Activated CD4-positive, alpha-beta T cell treated with anti-CD3 and anti-CD28 coated beads, Interleukin-2, amount 10 ng/mL, durations not matched to agents 24 days and 14 days (primary cell): ENCODE data around the gene UFM1. TPM values are rescaled to one million over a fixed set of nuclear protein-coding genes. Genes with fewer than 3 reads are reported as not detected.
"Not testable (repeated sequence)": the region's sequence is repeated elsewhere in the genome, so short reads cannot be mapped to it uniquely, and the experiment has no call there.

Experiments used
- DNase-seq: peaks from one replicate; pipeline ENCODE4 v3.0.0; 2022
- H3K27ac Mint-ChIP-seq: one replicate; pipeline ENCODE4 v1.8.0; 2022; ENCODE audit warnings: mild to moderate bottlenecking, mixed read lengths
- H3K27me3 Mint-ChIP-seq: one replicate; pipeline ENCODE4 v1.8.0; 2022; ENCODE audit warnings: mixed read lengths
- H3K36me3 Mint-ChIP-seq: one replicate; pipeline ENCODE4 v1.8.0; 2022; ENCODE audit warnings: low read depth, mild to moderate bottlenecking, mixed read lengths
- H3K4me1 Mint-ChIP-seq: one replicate; pipeline ENCODE4 v1.8.0; 2021; ENCODE audit warnings: mixed read lengths
- H3K4me3 Mint-ChIP-seq: one replicate; pipeline ENCODE4 v1.8.0; 2022; ENCODE audit warnings: mild to moderate bottlenecking, moderate library complexity, mixed read lengths
- H3K9me3 Mint-ChIP-seq: one replicate; pipeline ENCODE4 v1.8.0; 2021; ENCODE audit warnings: mixed read lengths
- intact Hi-C: fragments of 100-400 bp; cut with micrococcal nuclease; formaldehyde crosslinking; loops from one replicate; pipeline ENCODE4 v1.15.1; 2023
- total RNA-seq: library from RNA; stranded (reverse); gene quantifications from 2 replicates; pipeline ENCODE4 v1.2.3, GENCODE V29; 2022

Gene UFM1
- total RNA-seq, result 63.5 and 69.4 TPM in 2 replicates

GRCh38 chr13:38349390-38350113 is at the start of gene UFM1:
Gene UFM1 (plus strand): TSS chr13:38349851. CDS start chr13:38349920, 69 bp downstream.
- no peaks in the 10 kb centered on the region for H3K27me3 Mint-ChIP-seq
- peak within 1 kb of the TSS; percentile 99 for H3K27ac Mint-ChIP-seq
- intact Hi-C loops, result loop anchor here (1.0 to 10.0 kb wide), 8 partner anchors 688 to 2002 kb away; partner anchors contain the start of genes CCNA1, EXOSC8, LHFPL6 and NHLRC3
- peak within 1 kb of the TSS; percentile 99 for H3K4me3 Mint-ChIP-seq
- DNase-seq, result peak; percentile 95
- peaks cover 34% of the 10 kb centered on the region for H3K4me1 Mint-ChIP-seq
- H3K9me3 Mint-ChIP-seq, result no peaks in the 10 kb centered on the region
- H3K36me3 Mint-ChIP-seq, result peaks cover 34% of the 10 kb centered on the region

GRCh38 chr13:38301236-38301635 is 48.4 kb upstream of the UFM1 start:
- Mint-ChIP-seq H3K27me3 (peaks cover 2% of the 10 kb centered on the region), H3K4me3 (no peak overlapping the region), H3K9me3 (no peaks in the 10 kb centered on the region), H3K4me1 (no peaks in the 10 kb centered on the region), H3K27ac (no peak overlapping the region), H3K36me3 (no peaks in the 10 kb centered on the region)
- no peak for DNase-seq
- intact Hi-C loops, result no loop called here

- Mint-ChIP-seq H3K4me3 (no peak overlapping the region), H3K27me3 (no peaks in the 10 kb centered on the region), H3K4me1 (no peaks in the 10 kb centered on the region), H3K36me3 (no peaks in the 10 kb centered on the region), H3K27ac (no peak overlapping the region), H3K9me3 (no peaks in the 10 kb centered on the region)
- intact Hi-C loops, result no loop called here
- DNase-seq, result no peak
Observed at GRCh38 chr13:38303816-38304320, 45.8 kb upstream of the UFM1 start.

- Mint-ChIP-seq H3K9me3 (peaks cover 4% of the 10 kb centered on the region), H3K4me1 (no peaks in the 10 kb centered on the region), H3K4me3 (no peak overlapping the region), H3K27me3 (no peaks in the 10 kb centered on the region), H3K27ac (no peak overlapping the region), H3K36me3 (no peaks in the 10 kb centered on the region)
- DNase-seq, result no peak
- intact Hi-C loops, result no loop called here
Observed at GRCh38 chr13:38308736-38309135, 40.9 kb upstream of the UFM1 start.

- no peaks in the 10 kb centered on the region for H3K4me1 Mint-ChIP-seq
- no peak overlapping the region for H3K4me3 Mint-ChIP-seq
- DNase-seq, result no peak
- H3K9me3 Mint-ChIP-seq, result peaks cover 4% of the 10 kb centered on the region
- intact Hi-C loops, result no loop called here
- H3K27me3 Mint-ChIP-seq, result no peaks in the 10 kb centered on the region
- H3K36me3 Mint-ChIP-seq, result no peaks in the 10 kb centered on the region
- no peak overlapping the region for H3K27ac Mint-ChIP-seq
Observed at GRCh38 chr13:38309397-38309796, 40.3 kb upstream of the UFM1 start.

GRCh38 chr13:38311175-38311574 is 38.5 kb upstream of the UFM1 start:
- H3K9me3 Mint-ChIP-seq, H3K4me1 Mint-ChIP-seq, H3K4me3 Mint-ChIP-seq, H3K36me3 Mint-ChIP-seq, intact Hi-C loops, H3K27ac Mint-ChIP-seq, DNase-seq, H3K27me3 Mint-ChIP-seq: not testable (repeated sequence)

- H3K9me3 Mint-ChIP-seq, result peaks cover 3% of the 10 kb centered on the region
- no peak for DNase-seq
- H3K4me3 Mint-ChIP-seq, result no peak overlapping the region
- H3K27me3 Mint-ChIP-seq, result peaks cover 2% of the 10 kb centered on the region
- no peaks in the 10 kb centered on the region for H3K4me1 Mint-ChIP-seq
- H3K27ac Mint-ChIP-seq, result no peak overlapping the region
- no peaks in the 10 kb centered on the region for H3K36me3 Mint-ChIP-seq
- intact Hi-C loops, result no loop called here
Observed at GRCh38 chr13:38316129-38316528, 33.5 kb upstream of the UFM1 start.

- DNase-seq, result no peak
- Mint-ChIP-seq H3K27me3 (peaks cover 2% of the 10 kb centered on the region), H3K9me3 (peaks cover 3% of the 10 kb centered on the region), H3K4me3 (no peak overlapping the region), H3K36me3 (no peaks in the 10 kb centered on the region), H3K4me1 (no peaks in the 10 kb centered on the region), H3K27ac (no peak overlapping the region)
- intact Hi-C loops, result no loop called here
Observed at GRCh38 chr13:38321654-38322053, 28.0 kb upstream of the UFM1 start.

- H3K27me3 Mint-ChIP-seq, result no peaks in the 10 kb centered on the region
- intact Hi-C loops, result no loop called here
- H3K4me1 Mint-ChIP-seq, result no peaks in the 10 kb centered on the region
- no peak for DNase-seq
- H3K9me3 Mint-ChIP-seq, result no peaks in the 10 kb centered on the region
- no peak overlapping the region for H3K4me3 Mint-ChIP-seq
- H3K27ac Mint-ChIP-seq, result no peak overlapping the region
- no peaks in the 10 kb centered on the region for H3K36me3 Mint-ChIP-seq
Observed at GRCh38 chr13:38325426-38325825, 24.2 kb upstream of the UFM1 start.

GRCh38 chr13:38328699-38329098 is 21.0 kb upstream of the UFM1 start:
- intact Hi-C loops, result no loop called here
- H3K9me3 Mint-ChIP-seq, result no peaks in the 10 kb centered on the region
- no peaks in the 10 kb centered on the region for H3K36me3 Mint-ChIP-seq
- no peak overlapping the region for H3K27ac Mint-ChIP-seq
- no peaks in the 10 kb centered on the region for H3K27me3 Mint-ChIP-seq
- no peak overlapping the region for H3K4me3 Mint-ChIP-seq
- DNase-seq, result no peak
- H3K4me1 Mint-ChIP-seq, result no peaks in the 10 kb centered on the region

- no peak overlapping the region for H3K27ac Mint-ChIP-seq
- intact Hi-C loops, result no loop called here
- no peaks in the 10 kb centered on the region for H3K36me3 Mint-ChIP-seq
- no peaks in the 10 kb centered on the region for H3K9me3 Mint-ChIP-seq
- H3K4me3 Mint-ChIP-seq, result no peak overlapping the region
- peaks cover 2% of the 10 kb centered on the region for H3K27me3 Mint-ChIP-seq
- DNase-seq, result no peak
- H3K4me1 Mint-ChIP-seq, result no peaks in the 10 kb centered on the region
Observed at GRCh38 chr13:38334845-38335244, 14.8 kb upstream of the UFM1 start.

GRCh38 chr13:38338089-38338488 is 11.6 kb upstream of the UFM1 start:
- H3K4me1 Mint-ChIP-seq, result peaks cover 7% of the 10 kb centered on the region
- H3K4me3 Mint-ChIP-seq, result no peak overlapping the region
- peaks cover 8% of the 10 kb centered on the region for H3K27me3 Mint-ChIP-seq
- intact Hi-C loops, result no loop called here
- H3K36me3 Mint-ChIP-seq, result no peaks in the 10 kb centered on the region
- no peaks in the 10 kb centered on the region for H3K9me3 Mint-ChIP-seq
- no peak overlapping the region for H3K27ac Mint-ChIP-seq
- DNase-seq, result no peak

GRCh38 chr13:38340624-38341023 is 9.0 kb upstream of the UFM1 start:
- no peaks in the 10 kb centered on the region for H3K36me3 Mint-ChIP-seq
- intact Hi-C loops, result loop anchor here (10.0 kb wide), 1 partner anchor 1526 kb away; the partner anchor contains the start of gene RFXAP
- peaks cover 7% of the 10 kb centered on the region for H3K4me1 Mint-ChIP-seq
- H3K27ac Mint-ChIP-seq, result no peak overlapping the region
- H3K27me3 Mint-ChIP-seq, result peaks cover 8% of the 10 kb centered on the region
- no peak overlapping the region for H3K4me3 Mint-ChIP-seq
- H3K9me3 Mint-ChIP-seq, result no peaks in the 10 kb centered on the region
- no peak for DNase-seq

GRCh38 chr13:38341149-38341692 is 8.4 kb upstream of the UFM1 start:
- Mint-ChIP-seq H3K27me3 (peaks cover 8% of the 10 kb centered on the region), H3K4me1 (peaks cover 7% of the 10 kb centered on the region), H3K27ac (no peak overlapping the region), H3K4me3 (no peak overlapping the region), H3K36me3 (no peaks in the 10 kb centered on the region), H3K9me3 (no peaks in the 10 kb centered on the region)
- intact Hi-C loops, result loop anchor here (10.0 kb wide), 1 partner anchor 1526 kb away; the partner anchor contains the start of gene RFXAP
- no peak for DNase-seq
